Activated B cell treated with CpG ODN at 0.5 μM for 24 hours (primary cell): ENCODE results near the gene CIB1. TPM values are rescaled to one million over a fixed set of nuclear protein-coding genes. Genes with fewer than 3 reads are reported as not detected.

ENCODE experiments used
- ATAC-seq: fragments of 200-7000 bp; cut with Tn5 transposase; one replicate; pipeline ENCODE4 v1.10.0; 2021; ENCODE audit warnings: low read depth, mild to moderate bottlenecking, moderate library complexity
- CTCF ChIA-PET: fragments of 350-600 bp; sonication (Branson Sonifier 250); formaldehyde crosslinking; loops from one replicate; lab custom pipeline; 2021; ENCODE audit warnings: antibody characterized with exemption; lab: Charles Lee
- POLR2A ChIA-PET: fragments of 350-600 bp; sonication (Branson Sonifier 250); formaldehyde crosslinking; loops from one replicate; lab custom pipeline; 2021; ENCODE audit warnings: antibody characterized with exemption; lab: Charles Lee
- DNase-seq: peaks from one replicate; pipeline ENCODE4 v3.0.0; 2022
- H3K27ac Mint-ChIP-seq: one replicate; pipeline ENCODE4 v1.8.0; 2020; ENCODE audit warnings: mixed read lengths
- H3K27me3 Mint-ChIP-seq: one replicate; pipeline ENCODE4 v1.8.0; 2021; ENCODE audit warnings: mixed read lengths
- H3K36me3 Mint-ChIP-seq: one replicate; pipeline ENCODE4 v1.8.0; 2021; ENCODE audit warnings: low read depth, mixed read lengths
- H3K4me1 Mint-ChIP-seq: one replicate; pipeline ENCODE4 v1.8.0; 2021; ENCODE audit warnings: mixed read lengths
- H3K4me3 Mint-ChIP-seq: one replicate; pipeline ENCODE4 v1.8.0; 2020; ENCODE audit warnings: mild to moderate bottlenecking, mixed read lengths
- H3K9me3 Mint-ChIP-seq: one replicate; pipeline ENCODE4 v1.8.0; 2020; ENCODE audit warnings: mixed read lengths
- CTCF ChIP-seq: fragments of 200-600 bp; IDR thresholded peaks from one replicate; pipeline ENCODE4 v1.8.0; 2022; ENCODE audit warnings: antibody characterized with exemption, mild to moderate bottlenecking
- intact Hi-C: fragments of 100-400 bp; cut with micrococcal nuclease; formaldehyde crosslinking; loops from one replicate; pipeline ENCODE4 v1.15.1; 2024
- total RNA-seq: library from RNA; stranded (reverse); gene quantifications from 2 replicates; pipeline ENCODE4 v1.2.3, GENCODE V29; 2022

The CIB1 gene
- total RNA-seq, 1 donor from 2014 or later: 96.6 TPM

- TF ChIP-seq CTCF: no peak
- CTCF ChIA-PET: interaction anchor here (0.6 to 9.9 kb wide), 6 partner anchors 11 to 65 kb away, joined by 3 to 130 read pairs (median 4); partner anchors contain the start of gene SEMA4B
Measured at GRCh38 chr15:90213818-90214204, 19.9 kb downstream of the CIB1 start.

GRCh38 chr15:90213122-90213817 is 20.5 kb downstream of the CIB1 start:
- POLR2A ChIA-PET: interaction anchor here (0.6 to 7.3 kb wide), 8 partner anchors 9 to 139 kb away, joined by 5 to 144 read pairs (median 20); partner anchors contain the start of genes CIB1, GDPGP1 and SEMA4B
- peak overlapping the region; percentile 71 for H3K4me3 Mint-ChIP-seq

More at GRCh38 chr15:90213818-90214204, 19.9 kb downstream of the CIB1 start:
- H3K9me3 Mint-ChIP-seq: no peaks in the 10 kb centered on the region
- peaks cover 45% of the 10 kb centered on the region for H3K36me3 Mint-ChIP-seq
- DNase-seq: no peak
- peak overlapping the region; percentile 71 for H3K4me3 Mint-ChIP-seq
- H3K27me3 Mint-ChIP-seq: no peaks in the 10 kb centered on the region
- H3K4me1 Mint-ChIP-seq: peaks cover 97% of the 10 kb centered on the region
- peak overlapping the region; percentile 95 for H3K27ac Mint-ChIP-seq
- intact Hi-C loops: loop anchor here (1.0 kb wide), 3 partner anchors 13 to 23 kb away; partner anchors contain the start of gene SEMA4B
- peak; percentile 72 for ATAC-seq
- POLR2A ChIA-PET: interaction anchor here (0.6 to 7.3 kb wide), 8 partner anchors 9 to 139 kb away, joined by 5 to 144 read pairs (median 20); partner anchors contain the start of genes CIB1, GDPGP1 and SEMA4B

GRCh38 chr15:90212221-90213098 is 21.3 kb downstream of the CIB1 start:
- DNase-seq (no peak), ATAC-seq (no peak)
- TF ChIP-seq CTCF: no peak
- H3K4me1 Mint-ChIP-seq: peaks cover 95% of the 10 kb centered on the region
- H3K27me3 Mint-ChIP-seq: no peaks in the 10 kb centered on the region
- H3K36me3 Mint-ChIP-seq: peaks cover 40% of the 10 kb centered on the region
- H3K9me3 Mint-ChIP-seq: no peaks in the 10 kb centered on the region
- POLR2A ChIA-PET: interaction anchor here (1.5 to 7.3 kb wide), 5 partner anchors 10 to 50 kb away, joined by 5 to 144 read pairs (median 44); partner anchors contain the start of genes CIB1, GDPGP1 and SEMA4B
- peak overlapping the region; percentile 47 for H3K4me3 Mint-ChIP-seq
- CTCF ChIA-PET: interaction anchor here (0.8 to 1.2 kb wide), 2 partner anchors 9 to 23 kb away, joined by 3 to 5 read pairs; no protein-coding TSS in a partner anchor
- intact Hi-C loops: no loop called here
- peak overlapping the region; percentile 95 for H3K27ac Mint-ChIP-seq

More at GRCh38 chr15:90213122-90213817, 20.5 kb downstream of the CIB1 start:
- DNase-seq (no peak), ATAC-seq (peak; percentile 3)
- CTCF ChIA-PET: interaction anchor here (1.0 to 9.9 kb wide), 4 partner anchors 10 to 36 kb away, joined by 3 to 130 read pairs (median 6); no protein-coding TSS in a partner anchor
- no peak for TF ChIP-seq CTCF
- Mint-ChIP-seq H3K4me1 (peaks cover 97% of the 10 kb centered on the region), H3K9me3 (no peaks in the 10 kb centered on the region), H3K27ac (peak overlapping the region; percentile 95), H3K36me3 (peaks cover 45% of the 10 kb centered on the region), H3K27me3 (no peaks in the 10 kb centered on the region)
- intact Hi-C loops: no loop called here

- intact Hi-C loops: no loop called here
- peak overlapping the region; percentile 47 for H3K4me3 Mint-ChIP-seq
- peaks cover 95% of the 10 kb centered on the region for H3K4me1 Mint-ChIP-seq
- H3K9me3 Mint-ChIP-seq: no peaks in the 10 kb centered on the region
- DNase-seq (no peak), ATAC-seq (no peak)
- ChIA-PET CTCF (no interaction called here), POLR2A (interaction anchor here (0.6 to 7.3 kb wide), 4 partner anchors 9 to 442 kb away, joined by 3 to 144 read pairs (median 61); partner anchors contain the start of gene SEMA4B)
- no peaks in the 10 kb centered on the region for H3K27me3 Mint-ChIP-seq
- H3K36me3 Mint-ChIP-seq: peaks cover 44% of the 10 kb centered on the region
- no peak for TF ChIP-seq CTCF
- H3K27ac Mint-ChIP-seq: peak overlapping the region; percentile 95
Measured at GRCh38 chr15:90211440-90212143, 22.1 kb downstream of the CIB1 start.
